Fibroblast of pulmonary artery (primary cell): Measurements from ENCODE around the gene GLI2.

Source experiments
- DNase-seq: peaks from one replicate; pipeline ENCODE4 v3.0.0-alpha.2; 2010; ENCODE audit warnings: low read depth
- H3K4me3 ChIP-seq: replicated peaks from 2 replicates; pipeline ENCODE4 v1.5.1; 2011; ENCODE audit warnings: low read depth, mild to moderate bottlenecking, control low read depth, low read length, moderate library complexity
- CTCF ChIP-seq: IDR thresholded peaks from 2 replicates; pipeline ENCODE4 v1.5.1; 2011; ENCODE audit warnings: mild to moderate bottlenecking, control low read depth, low read length, inconsistent platforms; ENCODE audit errors: missing control alignments

Gene GLI2

GRCh38 chr2:120693121-120693520, 42.5 kb upstream of the GLI2 start:
- H3K4me3 ChIP-seq, result no peak overlapping the region
- no peak for TF ChIP-seq CTCF
- no peak for DNase-seq

GRCh38 chr2:120694034-120694433, 41.6 kb upstream of the GLI2 start:
- H3K4me3 ChIP-seq, result no peak overlapping the region
- TF ChIP-seq CTCF, result no peak

GRCh38 chr2:120697471-120697870, 38.2 kb upstream of the GLI2 start:
- H3K4me3 ChIP-seq, result no peak overlapping the region
- no peak for TF ChIP-seq CTCF
- DNase-seq, result no peak

More at GRCh38 chr2:120694034-120694433, 41.6 kb upstream of the GLI2 start:
- DNase-seq, result no peak

- no peak for TF ChIP-seq CTCF
- DNase-seq, result no peak
- H3K4me3 ChIP-seq, result no peak overlapping the region
Observed at GRCh38 chr2:120699292-120699691, 36.4 kb upstream of the GLI2 start.

- H3K4me3 ChIP-seq, result no peak overlapping the region
- TF ChIP-seq CTCF, result no peak
Observed at GRCh38 chr2:120700659-120701058, 35.0 kb upstream of the GLI2 start.

GRCh38 chr2:120701096-120701495, 34.6 kb upstream of the GLI2 start:
- TF ChIP-seq CTCF, result no peak
- no peak for DNase-seq
- no peak overlapping the region for H3K4me3 ChIP-seq

More at GRCh38 chr2:120700659-120701058, 35.0 kb upstream of the GLI2 start:
- no peak for DNase-seq

GRCh38 chr2:120701499-120701898, 34.2 kb upstream of the GLI2 start:
- H3K4me3 ChIP-seq, result no peak overlapping the region
- no peak for TF ChIP-seq CTCF
- DNase-seq, result no peak
